Pancreas (tissue), 10 donors: ENCODE results near the gene ALG5. TPM values are rescaled to one million over a fixed set of nuclear protein-coding genes. Genes with fewer than 3 reads are reported as not detected.

Experiments used
- ATAC-seq, 4 donors: fragments of 200-7000 bp; cut with Tn5 transposase; one replicate each; pipeline versions ENCODE4 v1.8.0 to v1.9.1; 2020; ENCODE audit warnings: mild to moderate bottlenecking in 4 of 4, moderate library complexity in 4 of 4
- DNase-seq, 6 donors: peaks; one replicate each; pipeline ENCODE4 v3.0.0-alpha.2; 2020
- FAIRE-seq: peaks from 2 replicates; lab custom pipeline; 2012; peaks lifted over from hg19 to GRCh38; lab: Jason Lieb, UNC
- H3K27ac ChIP-seq, 4 donors: fragments of 200-600 bp; sonication (generic); 1 replicate in 3 of 4; 2 replicates in 1 of 4; pipeline versions ENCODE4 v1.5.0 to v1.8.0; 2020
- H3K27me3 ChIP-seq, 4 donors: fragments of 200-600 bp; one replicate each; pipeline ENCODE4 v1.8.0; 2021
- H3K36me3 ChIP-seq, 3 donors: fragments of 200-600 bp; sonication (generic) in 1 of 3; one replicate each; pipeline versions ENCODE4 v1.5.0 to v1.8.0; 2020 to 2021
- H3K4me1 ChIP-seq, 3 donors: fragments of 200-600 bp; one replicate each; pipeline ENCODE4 v1.8.0; 2021
- H3K4me3 ChIP-seq, 4 donors: fragments of 200-600 bp; sonication (generic) in 2 of 4; one replicate each; pipeline versions ENCODE4 v1.5.0 to v1.8.0; 2020 to 2021
- H3K9me3 ChIP-seq, 4 donors: fragments of 200-600 bp; one replicate each; pipeline ENCODE4 v1.8.0; 2021
- CTCF ChIP-seq, 4 donors: fragments of 200-600 bp; sonication (generic) in 3 of 4; IDR thresholded peaks; one replicate each; pipeline versions ENCODE4 v1.5.0 to v1.8.0; 2021; ENCODE audit warnings: antibody characterized with exemption in 4 of 4
- whole genome bisulfite sequencing, 2 donors: extraction: QIAGEN DNeasy Blood & Tissue Kit; methylation state at CpG; one replicate each; pipeline ENCODE4 v1.1.7; 2013; 5-methylcytosine and 5-hydroxymethylcytosine counted together
- intact Hi-C, 3 donors: fragments of 100-400 bp; cut with DNase I; formaldehyde crosslinking; loops; one replicate each; pipeline versions ENCODE4 v1.11.1 to v1.14.2; 2022
- polyA plus RNA-seq, 2 donors: library from polyadenylated mRNA; stranded (reverse); fragments of 200-250 nt; gene quantifications; one replicate each; pipeline ENCODE4 v1.2.3, GENCODE V29; 2013
- total RNA-seq, 6 donors: library from RNA; stranded (reverse); fragmentation: NEBNext Ultra II Directional in 4 of 6; extraction: Animal tissue kit (Norgen Biotek cat#: 25700) in 4 of 6; gene quantifications; one replicate each; pipeline versions ENCODE4 v1.2.1 to v1.2.4, GENCODE V29; 2021 to 2023
- donor health status: healthy with polysubstance abuse.
- donor health status: DM: no; HTN: no; CAD: no; lungs with moderate emphysema.
- donor health status: DM: no; HTN: no; CAD: no.
- donor health status: control.
- donor health status: control.
- donor health status: Bipolar disorder and iron deficiency.
- donor health status: DM: yes; HTN: yes; CAD: no.
- donor health status: DM: no; HTN: no; CAD: no.
- donor health status: DM: no; HTN: no; CAD: no.
- donor health status: DM: yes; HTN: yes; CAD: no.

ALG5 gene
- total and polyA plus RNA-seq, 8 donors, result 30.9 to 62.6 (median 40.8) TPM

GRCh38 chr13:36919833-36920615, 79.1 kb downstream of the ALG5 start, which contains the start of gene SMAD9:
Gene SMAD9 (minus strand): TSS chr13:36920238. CDS start chr13:36879689, 40,549 bp downstream.
- Histone ChIP-seq H3K27ac (peak within 1 kb of the TSS in 1 of 4 donors; percentile 28), H3K4me3 (peak within 1 kb of the TSS in 3 of 4 donors; percentile 37 to 55 (median 43)), H3K36me3 (no peaks in the 10 kb centered on the region), H3K4me1 (no peaks in the 10 kb centered on the region), H3K27me3 (peaks cover 0 to 12% (median 5%) of the 10 kb centered on the region in 4 donors), H3K9me3 (no peaks in the 10 kb centered on the region)
- FAIRE-seq, result no peak
- peak; percentile 71 to 89 (median 78) for ATAC-seq
- 1% methylated on average over 40 to 104 of the region's 104 CpGs for WGBS, 2 donors
- intact Hi-C loops, result no loop called here
- no peak for TF ChIP-seq CTCF (IDR thresholded peaks at IDR 0.05)
- DNase-seq, result peak; percentile 59 to 88 (median 70)

- WGBS, 2 donors, result 0 to 1% methylated on average over 35 to 51 of the region's 51 CpGs
- Histone ChIP-seq H3K4me1 (no peaks in the 10 kb centered on the region), H3K27me3 (peaks cover 0 to 12% (median 5%) of the 10 kb centered on the region in 4 donors), H3K27ac (peak overlapping the region in 1 of 4 donors; percentile 28), H3K4me3 (peak overlapping the region in 3 of 4 donors; percentile 37 to 55 (median 43)), H3K9me3 (no peaks in the 10 kb centered on the region), H3K36me3 (no peaks in the 10 kb centered on the region)
- intact Hi-C loops, result no loop called here
- peak in 5 of 6 donors; percentile 16 to 73 (median 23) for DNase-seq
- ATAC-seq, result peak; percentile 37 to 60 (median 46)
- FAIRE-seq, result no peak
- no peak for TF ChIP-seq CTCF (IDR thresholded peaks at IDR 0.05)
Measured at GRCh38 chr13:36919171-36919832, 79.8 kb downstream of the ALG5 start.

GRCh38 chr13:36918246-36919131, 80.7 kb downstream of the ALG5 start:
- ATAC-seq (peak in 1 of 4 donors; percentile 6), DNase-seq (no peak), FAIRE-seq (no peak)
- WGBS, 2 donors, result 34 to 42% methylated on average over 12 of the region's 12 CpGs
- Histone ChIP-seq H3K27me3 (peaks cover 0 to 12% (median 5%) of the 10 kb centered on the region in 4 donors), H3K36me3 (no peaks in the 10 kb centered on the region), H3K4me1 (no peaks in the 10 kb centered on the region), H3K27ac (peak overlapping the region in 1 of 4 donors; percentile 28), H3K9me3 (no peaks in the 10 kb centered on the region), H3K4me3 (peak overlapping the region in 2 of 4 donors; percentile 43 to 55)
- TF ChIP-seq CTCF (IDR thresholded peaks at IDR 0.05), result no peak
- intact Hi-C loops, result no loop called here

DNA sequence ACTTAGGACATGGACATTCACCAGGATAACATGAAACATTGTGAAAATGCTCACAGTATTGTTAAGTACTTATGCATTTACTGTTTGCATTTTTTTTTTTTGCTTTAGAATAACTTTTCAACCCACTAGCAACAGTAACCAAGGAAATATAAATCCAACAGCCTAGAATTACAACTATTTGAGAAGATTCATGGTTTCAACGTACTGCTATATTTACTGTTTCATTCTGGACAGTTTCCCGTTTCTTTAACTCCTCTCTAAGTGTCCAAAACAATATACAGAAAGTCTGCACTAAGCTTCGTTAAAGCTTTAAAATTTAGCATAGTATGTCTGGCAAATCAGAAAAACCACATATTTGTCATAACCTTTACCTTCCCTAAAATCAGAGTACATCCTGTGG, 81.8 kb downstream of the ALG5 start:
- H3K27me3 ChIP-seq, result peaks cover 0 to 12% (median 5%) of the 10 kb centered on the region in 4 donors
- TF ChIP-seq CTCF (IDR thresholded peaks at IDR 0.05), result no peak
- no peak overlapping the region for H3K27ac ChIP-seq
- no peak overlapping the region for H3K4me3 ChIP-seq
- no peak for ATAC-seq
- intact Hi-C loops, result no loop called here
- H3K36me3 ChIP-seq, result no peaks in the 10 kb centered on the region
- H3K4me1 ChIP-seq, result no peaks in the 10 kb centered on the region
- no peak for FAIRE-seq
- H3K9me3 ChIP-seq, result no peaks in the 10 kb centered on the region
- DNase-seq, result no peak
- 64 to 71% methylated on average over 3 of the region's 3 CpGs for WGBS, 2 donors
